SH-SY5Y (cell line): Measurements from ENCODE around the gene IRX5.

Experiments used
- GATA2 ChIP-seq: IDR thresholded peaks from 2 replicates; pipeline ENCODE4 v1.6.1; 2011; ENCODE audit warnings: mild to moderate bottlenecking, low read depth, low read length
- GATA3 ChIP-seq: IDR thresholded peaks from 2 replicates; pipeline ENCODE4 v1.6.1; 2011; ENCODE audit warnings: low read depth, mild to moderate bottlenecking, low read length, moderate library complexity

- TF ChIP-seq GATA3, result no peak
- TF ChIP-seq GATA2, result no peak
Observed at GRCh38 chr16:54938212-54939028, 7.8 kb downstream of the IRX5 start.
